ENCODE results near the gene FBXO33. TPM values are rescaled to one million over a fixed set of nuclear protein-coding genes. Genes with fewer than 3 reads are reported as not detected.

Gene FBXO33
- total RNA-seq, 1 experiment from 2014 or later: 21.9 TPM

DNA sequence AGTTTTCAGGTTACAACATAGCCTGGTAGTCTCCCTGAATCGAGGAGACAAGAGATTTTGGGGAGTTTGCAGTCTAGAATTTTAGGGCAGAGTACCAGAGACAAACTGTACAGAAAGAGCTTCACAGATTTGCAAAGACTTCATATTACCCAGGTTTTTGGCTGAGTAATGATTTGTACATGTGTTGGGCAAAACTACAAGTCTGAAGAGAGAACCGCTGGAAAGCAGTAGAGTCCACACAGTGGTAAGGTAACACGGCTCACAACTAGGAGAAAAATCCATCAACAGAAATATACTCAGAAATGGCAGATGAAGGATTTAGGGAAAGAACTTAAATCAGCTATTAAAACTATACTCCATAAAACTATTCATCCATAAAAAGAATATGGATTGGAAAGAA lies 25.7 kb downstream of the FBXO33 start:
- intact Hi-C loops (cut with micrococcal nuclease): no loop called here

DNA sequence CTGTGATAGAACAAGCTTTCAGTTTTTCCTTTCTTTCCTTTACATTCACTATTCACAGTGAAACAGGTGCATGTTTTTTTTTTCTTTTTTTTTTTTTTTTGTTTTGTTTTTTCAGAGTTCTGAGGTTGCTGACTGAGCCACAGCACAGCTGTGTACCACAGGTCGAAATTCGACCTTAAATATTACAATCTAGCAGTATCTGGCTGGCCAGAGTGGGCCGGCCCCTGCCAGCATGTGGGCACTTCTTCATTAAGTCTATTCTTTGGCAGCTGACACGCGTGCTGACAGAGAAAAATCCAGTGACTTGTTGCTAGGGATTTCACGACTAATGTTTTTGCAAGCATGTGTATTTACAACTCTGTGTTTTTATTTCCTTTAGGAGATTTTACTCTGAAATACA lies 33.9 kb downstream of the FBXO33 start:
- Histone ChIP-seq H3K27ac (ENCODE audit: low read length) (no peak overlapping the region), H3K36me3 (ENCODE audit: low read depth, low read length) (no peaks in the 10 kb centered on the region; the same call in 1 of the 2 replicates), H3K4me3 (ENCODE audit: low read length) (no peak overlapping the region), H3K9me3 (ENCODE audit: low read length) (no peaks in the 10 kb centered on the region), H3K9me2 (replicated peaks; ENCODE audit: low read length) (no peaks in the 10 kb centered on the region), H3K27me3 (ENCODE audit: low read length) (no peaks in the 10 kb centered on the region), H3K9ac (ENCODE audit: low read length) (no peak overlapping the region), H4K20me1 (ENCODE audit: low read length) (no peaks in the 10 kb centered on the region), H3F3A (ENCODE audit: low read length, unreplicated experiment) (no peaks in the 10 kb centered on the region), H3K79me2 (ENCODE audit: low read length) (no peaks in the 10 kb centered on the region), H3K4me1 (ENCODE audit: insufficient read depth, low read length) (peaks cover 8% of the 10 kb centered on the region; the same call in 1 of the 2 replicates), H3K4me2 (ENCODE audit: low read length) (no peak overlapping the region), H2AFZ (ENCODE audit: low read length) (no peak overlapping the region)
- CTCF ChIA-PET: interaction anchor here (0.7 kb wide), 1 partner anchor 210 kb away, joined by 6 read pairs; no protein-coding TSS in a partner anchor
- intact Hi-C loops (cut with micrococcal nuclease): no loop called here
- TF ChIP-seq, protein P1, sequence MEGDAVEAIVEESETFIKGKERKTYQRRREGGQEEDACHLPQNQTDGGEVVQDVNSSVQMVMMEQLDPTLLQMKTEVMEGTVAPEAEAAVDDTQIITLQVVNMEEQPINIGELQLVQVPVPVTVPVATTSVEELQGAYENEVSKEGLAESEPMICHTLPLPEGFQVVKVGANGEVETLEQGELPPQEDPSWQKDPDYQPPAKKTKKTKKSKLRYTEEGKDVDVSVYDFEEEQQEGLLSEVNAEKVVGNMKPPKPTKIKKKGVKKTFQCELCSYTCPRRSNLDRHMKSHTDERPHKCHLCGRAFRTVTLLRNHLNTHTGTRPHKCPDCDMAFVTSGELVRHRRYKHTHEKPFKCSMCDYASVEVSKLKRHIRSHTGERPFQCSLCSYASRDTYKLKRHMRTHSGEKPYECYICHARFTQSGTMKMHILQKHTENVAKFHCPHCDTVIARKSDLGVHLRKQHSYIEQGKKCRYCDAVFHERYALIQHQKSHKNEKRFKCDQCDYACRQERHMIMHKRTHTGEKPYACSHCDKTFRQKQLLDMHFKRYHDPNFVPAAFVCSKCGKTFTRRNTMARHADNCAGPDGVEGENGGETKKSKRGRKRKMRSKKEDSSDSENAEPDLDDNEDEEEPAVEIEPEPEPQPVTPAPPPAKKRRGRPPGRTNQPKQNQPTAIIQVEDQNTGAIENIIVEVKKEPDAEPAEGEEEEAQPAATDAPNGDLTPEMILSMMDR (conservative IDR thresholded peaks at IDR 0.05; ENCODE audit: low read depth, low read length): no peak
- TF ChIP-seq EZH2 (IDR thresholded peaks at IDR 0.05; ENCODE audit: low read length, unreplicated experiment) (no peak), EZH2phosphoT487 (IDR thresholded peaks at IDR 0.05; ENCODE audit: borderline replicate concordance, low read length) (no peak)
- POLR2A ChIA-PET (ENCODE audit: unreplicated experiment): no interaction called here
- ATAC-seq: no peak
- no TSS peak for BruUV-seq (replicated peaks)
- DNase-seq: no peak

More for the DNA sequence above, 25.7 kb downstream of the FBXO33 start:
- Histone ChIP-seq H3K9me2 (replicated peaks; ENCODE audit: low read length) (no peaks in the 10 kb centered on the region), H3K9ac (ENCODE audit: low read length) (no peak overlapping the region), H3K4me3 (ENCODE audit: low read length) (no peak overlapping the region), H3K27me3 (ENCODE audit: low read length) (no peaks in the 10 kb centered on the region), H3K79me2 (ENCODE audit: low read length) (no peaks in the 10 kb centered on the region), H3K4me1 (ENCODE audit: insufficient read depth, low read length) (no peaks in the 10 kb centered on the region), H3K36me3 (ENCODE audit: low read depth, low read length) (no peaks in the 10 kb centered on the region), H2AFZ (ENCODE audit: low read length) (no peak overlapping the region), H3K4me2 (ENCODE audit: low read length) (no peak overlapping the region), H3K9me3 (ENCODE audit: low read length) (no peaks in the 10 kb centered on the region), H3K27ac (ENCODE audit: low read length) (no peak overlapping the region), H4K20me1 (ENCODE audit: low read length) (no peaks in the 10 kb centered on the region), H3F3A (ENCODE audit: low read length, unreplicated experiment) (no peaks in the 10 kb centered on the region)
- ATAC-seq (no peak), DNase-seq (no peak)
- no peak for TF ChIP-seq EZH2phosphoT487 (IDR thresholded peaks at IDR 0.05; ENCODE audit: borderline replicate concordance, low read length)
- TF ChIP-seq, protein P1 (conservative IDR thresholded peaks at IDR 0.05; ENCODE audit: low read depth, low read length): no peak
- ChIA-PET POLR2A (ENCODE audit: unreplicated experiment) (interaction anchor here (0.6 kb wide), 1 partner anchor 24 kb away, joined by 4 read pairs; no protein-coding TSS in a partner anchor), CTCF (no interaction called here)
- BruUV-seq (replicated peaks): no TSS peak

DNA sequence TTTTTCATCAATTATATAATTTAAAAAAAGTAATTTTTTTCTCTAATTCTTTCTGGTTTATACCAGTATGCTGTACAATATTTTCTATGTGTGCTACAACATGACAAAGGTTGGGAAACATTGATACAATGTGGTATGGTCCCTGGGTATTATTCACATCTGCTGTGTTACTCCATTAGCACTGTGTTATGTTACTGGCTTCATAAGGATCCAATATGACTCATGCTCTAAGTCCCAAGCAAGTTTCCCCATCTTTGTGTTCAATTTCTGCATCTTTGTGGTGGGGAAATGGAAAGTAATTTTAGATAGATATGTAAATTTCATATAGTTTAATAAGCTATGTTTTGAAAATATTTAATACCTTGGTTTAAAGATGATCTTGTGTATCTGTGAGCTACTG lies 35.8 kb downstream of the FBXO33 start:
- no peak overlapping the region for H2AFZ ChIP-seq (ENCODE audit: low read length)
- DNase-seq (no peak), ATAC-seq (no peak)
- no peaks in the 10 kb centered on the region for H3K27me3 ChIP-seq (ENCODE audit: low read length)
- no peaks in the 10 kb centered on the region for H3K79me2 ChIP-seq (ENCODE audit: low read length)
- no peak overlapping the region for H3K9ac ChIP-seq (ENCODE audit: low read length)
- no TSS peak for BruUV-seq (replicated peaks)
- TF ChIP-seq EZH2phosphoT487 (IDR thresholded peaks at IDR 0.05; ENCODE audit: borderline replicate concordance, low read length) (no peak), EZH2 (IDR thresholded peaks at IDR 0.05; ENCODE audit: low read length, unreplicated experiment) (no peak)
- TF ChIP-seq, protein P1 (conservative IDR thresholded peaks at IDR 0.05; ENCODE audit: low read depth, low read length): no peak
- no peaks in the 10 kb centered on the region for H4K20me1 ChIP-seq (ENCODE audit: low read length)
- ChIA-PET CTCF (interaction anchor here (0.6 kb wide), 1 partner anchor 336 kb away, joined by 5 read pairs; no protein-coding TSS in a partner anchor), POLR2A (ENCODE audit: unreplicated experiment) (interaction anchor here (0.7 kb wide), 1 partner anchor 35 kb away, joined by 3 read pairs; no protein-coding TSS in a partner anchor)
- H3K4me3 ChIP-seq (ENCODE audit: low read length): no peak overlapping the region
- H3K27ac ChIP-seq (ENCODE audit: low read length): no peak overlapping the region
- intact Hi-C loops (cut with micrococcal nuclease): no loop called here
- H3K9me3 ChIP-seq (ENCODE audit: low read length): no peaks in the 10 kb centered on the region
- peaks cover 8% of the 10 kb centered on the region; the same call in 1 of the 2 replicates for H3K4me1 ChIP-seq (ENCODE audit: insufficient read depth, low read length)
- H3K9me2 ChIP-seq (replicated peaks; ENCODE audit: low read length): no peaks in the 10 kb centered on the region
- H3K36me3 ChIP-seq (ENCODE audit: low read depth, low read length): no peaks in the 10 kb centered on the region; the same call in 1 of the 2 replicates
- no peak overlapping the region for H3K4me2 ChIP-seq (ENCODE audit: low read length)
- H3F3A ChIP-seq (ENCODE audit: low read length, unreplicated experiment): no peaks in the 10 kb centered on the region

All from PC-3 (cell line).